IPS-11a (cell line): Measurements from ENCODE around the gene FMN1.

Source experiments
- H3K4me3 ChIP-seq: one replicate; pipeline ENCODE4 v1.5.1; 2013; ENCODE audit warnings: low read depth, low read length, control low read depth

The FMN1 gene

GRCh38 chr15:33155691-33156420 lies 38.7 kb downstream of the FMN1 start:
- H3K4me3 ChIP-seq = no peak overlapping the region

- H3K4me3 ChIP-seq = no peak overlapping the region
These were observed 40.0 kb downstream of the FMN1 start for GRCh38 chr15:33154351-33155166.

- no peak overlapping the region for H3K4me3 ChIP-seq
These were observed 41.0 kb downstream of the FMN1 start for GRCh38 chr15:33153548-33153947.

- no peak overlapping the region for H3K4me3 ChIP-seq
These were observed 41.9 kb downstream of the FMN1 start for GRCh38 chr15:33152502-33153109.

GRCh38 chr15:33150971-33151370 lies 43.5 kb downstream of the FMN1 start:
- H3K4me3 ChIP-seq = no peak overlapping the region

GRCh38 chr15:33150431-33150941 lies 44.0 kb downstream of the FMN1 start:
- no peak overlapping the region for H3K4me3 ChIP-seq

GRCh38 chr15:33149919-33150318 lies 44.6 kb downstream of the FMN1 start:
- H3K4me3 ChIP-seq = no peak overlapping the region

GRCh38 chr15:33148129-33148751 lies 46.3 kb downstream of the FMN1 start:
- H3K4me3 ChIP-seq = no peak overlapping the region

GRCh38 chr15:33146051-33146450 lies 48.5 kb downstream of the FMN1 start:
- H3K4me3 ChIP-seq = no peak overlapping the region

GRCh38 chr15:33145447-33145846 lies 49.1 kb downstream of the FMN1 start:
- H3K4me3 ChIP-seq = no peak overlapping the region

GRCh38 chr15:33142708-33143107 lies 51.8 kb downstream of the FMN1 start:
- no peak overlapping the region for H3K4me3 ChIP-seq

- H3K4me3 ChIP-seq = no peak overlapping the region
These were observed 56.5 kb downstream of the FMN1 start for GRCh38 chr15:33138000-33138399.

GRCh38 chr15:33137101-33137500 lies 57.4 kb downstream of the FMN1 start:
- H3K4me3 ChIP-seq = no peak overlapping the region

GRCh38 chr15:33136353-33136752 lies 58.2 kb downstream of the FMN1 start:
- H3K4me3 ChIP-seq = no peak overlapping the region

- H3K4me3 ChIP-seq = no peak overlapping the region
These were observed 59.1 kb downstream of the FMN1 start for GRCh38 chr15:33135355-33135781.

- H3K4me3 ChIP-seq = no peak overlapping the region
These were observed 61.7 kb downstream of the FMN1 start for GRCh38 chr15:33132722-33133345.

- no peak overlapping the region for H3K4me3 ChIP-seq
These were observed 62.3 kb downstream of the FMN1 start for GRCh38 chr15:33132233-33132580.

GRCh38 chr15:33131552-33132232 lies 62.8 kb downstream of the FMN1 start:
- no peak overlapping the region for H3K4me3 ChIP-seq

GRCh38 chr15:33126559-33127290 lies 67.8 kb downstream of the FMN1 start:
- no peak overlapping the region for H3K4me3 ChIP-seq
